ENCODE data around the gene PAMR1. TPM values are rescaled to one million over a fixed set of nuclear protein-coding genes. Genes with fewer than 3 reads are reported as not detected.
"Not testable (repeated sequence)": the region's sequence is repeated elsewhere in the genome, so short reads cannot be mapped to it uniquely, and the experiment has no call there.

The PAMR1 gene
- total and polyA plus RNA-seq, 9 donors = 0.25 to 25.8 (median 3.6) TPM

DNA sequence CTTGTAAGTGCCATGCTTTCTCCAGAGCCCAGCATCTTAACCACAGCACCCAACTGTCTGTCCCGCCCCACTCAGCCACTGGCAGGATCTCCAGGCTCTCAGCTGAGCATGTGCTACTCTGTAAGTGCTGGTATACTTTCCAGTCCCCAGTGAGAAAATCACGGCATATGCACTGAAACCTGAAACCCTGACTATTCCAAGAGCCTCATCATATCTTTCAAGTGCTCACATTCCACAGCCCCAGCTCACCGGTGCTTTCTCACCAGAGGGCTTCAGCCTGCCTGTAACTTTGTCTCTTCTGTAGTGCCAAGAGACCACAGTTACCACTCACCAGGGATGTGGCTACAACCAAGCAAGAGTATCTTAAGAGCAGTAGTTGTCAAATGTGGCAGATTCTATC is 24.4 kb upstream of the PAMR1 start:
- no peak overlapping the region for H3K4me3 ChIP-seq
- TF ChIP-seq, protein P1, sequence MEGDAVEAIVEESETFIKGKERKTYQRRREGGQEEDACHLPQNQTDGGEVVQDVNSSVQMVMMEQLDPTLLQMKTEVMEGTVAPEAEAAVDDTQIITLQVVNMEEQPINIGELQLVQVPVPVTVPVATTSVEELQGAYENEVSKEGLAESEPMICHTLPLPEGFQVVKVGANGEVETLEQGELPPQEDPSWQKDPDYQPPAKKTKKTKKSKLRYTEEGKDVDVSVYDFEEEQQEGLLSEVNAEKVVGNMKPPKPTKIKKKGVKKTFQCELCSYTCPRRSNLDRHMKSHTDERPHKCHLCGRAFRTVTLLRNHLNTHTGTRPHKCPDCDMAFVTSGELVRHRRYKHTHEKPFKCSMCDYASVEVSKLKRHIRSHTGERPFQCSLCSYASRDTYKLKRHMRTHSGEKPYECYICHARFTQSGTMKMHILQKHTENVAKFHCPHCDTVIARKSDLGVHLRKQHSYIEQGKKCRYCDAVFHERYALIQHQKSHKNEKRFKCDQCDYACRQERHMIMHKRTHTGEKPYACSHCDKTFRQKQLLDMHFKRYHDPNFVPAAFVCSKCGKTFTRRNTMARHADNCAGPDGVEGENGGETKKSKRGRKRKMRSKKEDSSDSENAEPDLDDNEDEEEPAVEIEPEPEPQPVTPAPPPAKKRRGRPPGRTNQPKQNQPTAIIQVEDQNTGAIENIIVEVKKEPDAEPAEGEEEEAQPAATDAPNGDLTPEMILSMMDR (IDR thresholded peaks at IDR 0.05) = no peak
- no peak for TF ChIP-seq POLR2A (IDR thresholded peaks at IDR 0.05)
- no peak for TF ChIP-seq EP300 (IDR thresholded peaks at IDR 0.05)
- H3K4me1 ChIP-seq (ENCODE audit: insufficient read depth) = no peaks in the 10 kb centered on the region
- DNase-seq = no peak
- 21 to 28% (median 22%) methylated on average over 3 of the region's 3 CpGs for WGBS, 3 donors
- H3K27ac ChIP-seq = no peak overlapping the region
- H3K36me3 ChIP-seq = no peaks in the 10 kb centered on the region
- intact Hi-C loops (cut with DNase I) = no loop called here
- no peaks in the 10 kb centered on the region for H3K9me3 ChIP-seq
- H3K27me3 ChIP-seq = no peaks in the 10 kb centered on the region

GRCh38 chr11:35548925-35549561 is 23.6 kb upstream of the PAMR1 start:
- Histone ChIP-seq H3K4me3 (no peak overlapping the region), H3K27ac (no peak overlapping the region), H3K9me3 (no peaks in the 10 kb centered on the region), H3K4me1 (ENCODE audit: insufficient read depth) (no peaks in the 10 kb centered on the region), H3K27me3 (no peaks in the 10 kb centered on the region), H3K36me3 (no peaks in the 10 kb centered on the region)
- 56 to 71% (median 60%) methylated on average over 4 of the region's 4 CpGs for WGBS, 3 donors
- no peak for DNase-seq
- TF ChIP-seq, protein P1 (IDR thresholded peaks at IDR 0.05) = no peak
- TF ChIP-seq POLR2A (IDR thresholded peaks at IDR 0.05) (no peak), EP300 (IDR thresholded peaks at IDR 0.05) (no peak)
- intact Hi-C loops (cut with DNase I) = no loop called here

GRCh38 chr11:35547995-35548394 is 22.6 kb upstream of the PAMR1 start:
- H3K27me3 ChIP-seq; intact Hi-C loops (cut with DNase I); H3K4me3 ChIP-seq; H3K9me3 ChIP-seq; DNase-seq; H3K36me3 ChIP-seq; H3K27ac ChIP-seq; H3K4me1 ChIP-seq (ENCODE audit: insufficient read depth): not testable (repeated sequence)
- WGBS, 3 donors = 80 to 94% (median 89%) methylated on average over 4 of the region's 4 CpGs

DNA sequence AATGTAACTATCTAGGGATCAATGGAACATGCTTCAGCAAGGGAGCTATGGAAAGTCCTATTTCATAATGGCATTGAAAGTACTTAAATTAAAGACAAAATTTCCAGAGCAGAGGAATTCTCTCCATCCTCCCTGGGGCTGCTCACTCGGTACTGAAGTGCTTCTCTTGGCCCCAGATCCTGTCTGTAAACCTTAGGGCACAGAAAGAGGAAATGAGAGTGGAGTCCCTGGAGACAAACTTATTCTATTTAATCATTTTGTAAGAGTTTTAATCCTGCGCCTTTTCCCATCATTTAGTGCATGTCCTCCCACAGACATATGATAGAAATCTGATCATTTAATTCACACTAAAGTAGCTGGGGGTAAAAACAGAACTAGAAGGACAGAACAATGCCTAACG is 20.9 kb upstream of the PAMR1 start:
- Histone ChIP-seq H3K9me3 (no peaks in the 10 kb centered on the region), H3K27ac (no peak overlapping the region), H3K36me3 (no peaks in the 10 kb centered on the region), H3K27me3 (no peaks in the 10 kb centered on the region), H3K4me1 (ENCODE audit: insufficient read depth) (no peaks in the 10 kb centered on the region), H3K4me3 (no peak overlapping the region)
- WGBS, 3 donors = 69 to 83% (median 80%) methylated on average over 3 of the region's 3 CpGs
- TF ChIP-seq, protein P1 (IDR thresholded peaks at IDR 0.05) = no peak
- TF ChIP-seq POLR2A (IDR thresholded peaks at IDR 0.05) (no peak), EP300 (IDR thresholded peaks at IDR 0.05) (no peak)
- intact Hi-C loops (cut with DNase I) = no loop called here
- DNase-seq = no peak

DNA sequence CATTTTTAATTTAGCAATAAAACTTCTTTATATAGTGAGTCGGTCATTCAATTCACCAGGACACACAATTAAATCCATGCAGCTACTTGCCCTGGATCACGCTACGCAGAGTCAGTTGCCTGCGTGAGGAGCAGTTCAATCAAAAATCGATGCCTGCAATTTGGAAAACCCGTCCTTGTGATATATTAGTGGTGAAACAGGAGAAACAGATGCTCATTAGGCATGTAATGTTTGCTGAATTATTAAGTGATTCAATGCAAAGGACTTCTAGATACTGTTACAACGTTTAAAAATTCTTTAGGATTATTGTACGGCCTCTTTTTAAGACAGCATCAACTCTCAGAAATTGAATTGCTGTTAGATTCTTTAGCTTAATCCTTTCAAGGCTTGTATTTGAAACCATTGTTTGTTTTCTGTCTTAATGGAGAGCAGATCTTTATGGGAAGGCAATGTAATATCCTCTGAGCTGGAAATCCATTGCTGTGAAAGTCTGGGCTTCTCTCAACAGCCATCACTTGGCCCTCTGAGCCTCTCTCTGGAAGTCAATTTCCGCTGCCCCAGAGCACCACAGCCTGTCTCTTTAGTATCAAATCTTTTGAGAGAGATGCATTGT is 20.1 kb upstream of the PAMR1 start:
- no peaks in the 10 kb centered on the region for H3K9me3 ChIP-seq
- intact Hi-C loops (cut with DNase I) = no loop called here
- WGBS, 3 donors = 89 to 94% (median 92%) methylated on average over 9 of the region's 9 CpGs
- DNase-seq = no peak
- no peaks in the 10 kb centered on the region for H3K4me1 ChIP-seq (ENCODE audit: insufficient read depth)
- H3K27ac ChIP-seq = no peak overlapping the region
- H3K36me3 ChIP-seq = no peaks in the 10 kb centered on the region
- H3K27me3 ChIP-seq = no peaks in the 10 kb centered on the region
- TF ChIP-seq POLR2A (IDR thresholded peaks at IDR 0.05) (no peak), EP300 (IDR thresholded peaks at IDR 0.05) (no peak)
- TF ChIP-seq, protein P1 (IDR thresholded peaks at IDR 0.05) = no peak
- no peak overlapping the region for H3K4me3 ChIP-seq

All from ovary (tissue), 9 donors.